Head of caudate nucleus (tissue), 42 donors: Measurements from ENCODE around the gene RNF166.

Source experiments
- DNase-seq, 42 donors: peaks; one replicate each; pipeline versions ENCODE4 v3.0.0 to v3.0.0-alpha.2; 2020 to 2021; ENCODE audit warnings: mixed read lengths in 7 of 42
- intact Hi-C: fragments of 100-400 bp; cut with DNase I; formaldehyde crosslinking; loops from one replicate; pipeline ENCODE4 v1.15.0; 2022

Gene RNF166

DNA sequence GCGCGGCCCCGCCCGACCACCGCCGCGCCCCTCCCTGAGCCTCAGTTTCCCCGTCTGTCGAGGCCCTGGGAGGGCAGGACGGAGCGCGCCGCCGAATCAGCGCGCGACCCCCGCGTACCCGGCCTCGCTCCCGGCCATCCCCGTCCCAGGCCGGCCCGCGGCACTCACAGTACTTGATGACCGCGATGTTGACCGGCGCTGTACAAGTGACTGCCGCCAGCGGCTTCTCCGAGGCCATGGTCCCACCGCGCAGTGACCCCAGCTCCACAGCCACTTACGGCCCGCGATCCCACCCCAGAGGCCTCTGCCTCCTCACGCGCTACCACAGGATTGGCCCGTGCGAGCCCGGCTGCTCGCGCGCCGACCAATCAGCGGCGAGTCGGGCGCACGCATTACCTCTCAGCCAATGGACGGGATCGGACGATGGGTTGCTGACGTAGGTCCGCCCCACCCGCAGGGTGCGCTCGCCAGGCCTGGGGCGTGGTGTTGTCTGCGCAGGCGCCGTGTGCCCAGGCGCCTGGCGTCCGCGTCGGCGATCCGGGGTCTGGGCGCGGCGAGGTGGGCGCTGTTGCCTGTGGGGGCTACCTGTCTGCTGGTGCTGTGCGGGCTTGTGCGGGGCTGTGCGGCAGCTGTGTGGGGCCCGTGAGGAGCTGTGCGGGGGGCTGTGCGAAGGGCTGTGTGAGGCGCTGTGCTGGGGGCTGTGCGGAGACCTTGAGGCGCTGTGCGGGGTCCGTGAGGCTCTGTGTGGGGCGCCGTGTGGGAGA lies 43.2 kb downstream of the RNF166 start, which contains the start of gene MVD:
TSS of gene MVD (minus strand) at position 249 of the 764 bp plus-strand sequence. CDS start at position 238, 11 bp downstream.
- DNase-seq = peak; percentile 95 to 99 (median 98)
- intact Hi-C loops = loop anchor here (10.0 kb wide), 1 partner anchor 88 kb away; the partner anchor contains the start of gene ZC3H18

DNA sequence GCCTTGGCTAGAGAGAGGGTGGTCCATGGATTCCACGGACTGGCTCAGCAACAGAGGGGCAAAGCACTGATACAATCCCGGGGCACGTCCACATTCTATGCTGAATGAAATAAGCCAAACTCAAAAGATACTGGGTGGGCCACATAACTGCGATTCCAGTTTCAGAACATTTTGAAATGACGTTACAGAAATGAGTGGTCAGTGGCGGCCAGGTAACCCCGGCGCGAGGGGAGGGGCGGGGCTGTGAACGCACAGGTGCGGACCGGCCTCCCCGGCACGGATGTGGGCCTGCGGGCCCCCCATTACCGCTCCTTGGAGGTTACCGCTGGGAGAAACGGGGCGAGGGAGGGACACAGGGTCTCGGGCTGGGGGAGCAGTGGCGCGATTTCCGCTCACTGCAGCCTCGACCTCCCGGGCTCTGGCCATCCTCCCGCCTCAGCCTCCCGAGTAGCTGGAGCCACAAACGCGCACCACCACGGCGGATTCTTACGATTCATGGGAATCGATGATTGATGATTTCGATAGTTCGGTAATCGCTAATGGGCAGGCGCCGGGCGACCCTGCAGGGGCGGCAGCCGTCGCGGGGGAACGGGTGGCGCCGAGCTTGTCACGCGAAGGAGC lies 43.9 kb downstream of the RNF166 start:
- intact Hi-C loops = loop anchor here (10.0 kb wide), 1 partner anchor 88 kb away; the partner anchor contains the start of gene ZC3H18

DNA sequence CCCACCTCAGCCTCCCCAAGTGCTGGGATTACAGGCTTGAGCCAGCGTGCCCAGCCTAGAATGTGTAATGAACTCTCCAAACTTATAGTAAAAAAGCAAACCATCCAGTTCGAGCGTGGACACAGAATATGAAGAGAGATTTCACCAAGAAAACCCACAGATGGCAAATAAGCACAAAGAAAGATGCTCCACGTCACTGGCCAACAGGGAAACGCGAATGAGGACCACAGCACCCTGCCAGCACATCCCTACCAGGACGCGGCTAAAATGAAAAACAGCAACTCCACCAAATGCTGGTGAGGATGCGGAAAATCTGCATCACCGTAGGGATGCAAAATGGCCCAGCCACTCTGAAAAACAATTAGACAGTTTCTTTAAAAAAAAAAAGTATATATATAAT lies 44.7 kb downstream of the RNF166 start:
- intact Hi-C loops = loop anchor here (10.0 kb wide), 1 partner anchor 87 kb away; the partner anchor contains the start of gene ZC3H18
- no peak for DNase-seq

More for the DNA sequence above, 43.9 kb downstream of the RNF166 start:
- DNase-seq = peak in 3 of 42 donors; percentile 29 to 31 (median 30)

DNA sequence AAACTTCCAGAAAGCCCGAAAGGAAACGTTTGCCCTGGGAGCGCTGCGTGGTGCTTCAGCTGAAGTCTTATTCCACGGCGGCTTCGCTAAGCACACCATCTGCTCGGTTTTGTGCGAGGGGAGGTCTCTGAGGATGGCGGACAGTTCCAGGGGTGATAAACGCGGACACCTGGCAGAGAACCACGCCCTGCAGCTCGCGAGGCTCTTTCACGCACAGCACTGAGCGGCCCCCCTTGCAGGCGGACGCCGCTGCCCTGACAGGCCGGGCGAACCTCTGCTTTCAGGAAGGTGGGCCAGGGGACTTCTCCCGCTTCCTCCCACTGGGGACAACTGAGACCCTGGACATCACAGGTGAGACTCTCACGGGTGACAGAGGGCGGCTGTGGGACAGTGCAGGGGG lies 47.0 kb downstream of the RNF166 start:
- DNase-seq = no peak
- intact Hi-C loops = no loop called here

DNA sequence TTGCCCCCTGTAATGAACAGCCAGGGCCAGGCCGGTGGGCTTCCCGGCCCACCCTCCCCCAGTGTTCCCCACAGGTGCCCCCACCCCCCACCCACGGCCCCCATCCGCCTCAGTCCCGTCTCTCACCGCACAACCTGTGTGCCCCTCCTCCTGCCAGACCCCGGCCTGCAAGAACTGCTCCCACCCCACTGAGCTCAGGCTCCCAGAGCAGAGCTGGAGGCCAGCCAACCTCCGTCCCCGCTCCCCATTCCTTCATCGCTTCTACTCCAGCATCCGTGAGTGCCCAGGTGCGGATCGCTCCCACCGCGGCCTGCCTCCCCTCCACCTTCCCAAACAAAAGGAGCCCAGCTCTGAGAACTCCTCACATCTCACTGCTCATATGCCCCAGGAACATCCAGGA lies 47.5 kb downstream of the RNF166 start:
- intact Hi-C loops = no loop called here
- DNase-seq = no peak

DNA sequence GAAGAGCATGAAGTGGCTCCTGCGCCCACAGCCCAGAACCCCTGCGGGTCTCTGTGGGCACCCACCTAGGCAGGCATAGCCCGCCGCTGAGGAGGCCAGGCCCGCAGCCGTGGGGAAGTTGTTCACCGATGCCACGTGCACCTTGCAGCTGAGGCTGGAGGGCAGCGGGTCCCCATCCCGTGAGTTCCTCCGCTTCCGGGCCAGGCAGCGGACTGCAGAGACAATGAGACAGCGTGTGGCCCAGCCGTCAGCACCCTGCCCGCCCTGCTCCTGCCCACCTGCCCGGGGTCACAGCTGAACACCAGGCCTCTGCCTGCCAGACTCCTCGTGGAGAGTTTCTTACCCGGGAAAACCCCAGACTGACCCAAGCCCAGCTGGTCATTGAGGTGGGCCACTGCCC lies 48.8 kb downstream of the RNF166 start:
- DNase-seq = no peak
- intact Hi-C loops = no loop called here

DNA sequence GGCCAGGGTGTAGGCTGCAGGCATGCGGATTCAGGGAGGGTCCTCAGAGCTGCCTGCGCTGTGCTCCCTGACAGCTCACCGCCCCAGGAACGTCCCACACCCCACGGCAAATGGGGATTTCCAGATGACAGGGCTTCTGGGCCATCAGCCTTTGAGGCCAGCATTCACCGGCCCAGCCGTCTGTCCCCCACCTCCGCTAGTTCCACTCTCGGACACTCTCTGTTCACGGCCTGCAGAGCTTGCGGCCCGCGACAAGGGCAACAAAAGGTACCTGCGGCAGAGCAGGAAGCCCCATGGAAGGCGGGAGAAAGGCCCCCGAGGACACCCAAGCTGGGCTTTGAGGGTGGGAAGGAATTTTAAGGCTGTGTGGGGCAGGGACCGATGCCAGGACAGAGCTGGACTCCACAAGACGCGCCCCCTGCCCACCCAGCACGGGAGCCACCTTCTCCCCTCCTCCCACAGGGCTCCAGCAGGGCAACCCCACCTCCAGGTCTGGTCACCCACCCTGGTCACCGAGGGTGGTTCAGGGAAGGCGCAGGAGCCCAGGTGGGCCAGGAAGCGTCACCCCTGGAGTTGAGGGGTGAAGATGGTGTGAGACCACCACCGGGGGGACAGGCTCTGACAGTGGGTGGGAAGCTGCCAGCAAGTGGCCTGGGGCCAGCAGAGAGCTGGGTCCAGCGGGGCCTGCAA lies 49.8 kb downstream of the RNF166 start:
- DNase-seq = no peak
- intact Hi-C loops = no loop called here

DNA sequence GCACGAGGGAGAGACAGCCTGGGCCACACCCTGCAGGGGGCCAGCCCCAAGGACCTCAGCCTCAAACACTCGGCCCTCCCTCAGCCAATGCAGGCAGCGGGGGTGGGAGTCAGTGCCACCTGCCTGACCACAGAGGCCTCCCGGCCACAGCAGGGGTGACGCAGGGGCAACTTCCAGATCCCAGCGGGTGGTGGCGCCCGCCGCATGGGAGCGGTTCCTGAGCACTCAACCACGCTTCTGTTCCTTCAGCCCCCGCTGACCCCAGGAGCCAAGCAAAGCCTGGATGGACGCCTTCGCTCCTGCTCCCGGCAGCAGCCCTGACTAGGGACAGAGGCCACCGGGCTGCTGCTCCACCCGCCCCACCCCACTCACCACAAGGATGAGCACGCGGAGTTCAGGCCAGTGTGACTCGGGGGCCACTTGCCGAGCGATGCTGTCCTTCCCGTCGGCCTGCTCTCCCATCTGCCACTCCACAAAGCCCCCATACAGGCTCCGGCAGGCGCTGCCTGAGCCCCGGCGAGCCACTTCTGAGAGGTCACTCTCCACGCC lies 50.4 kb downstream of the RNF166 start:
- intact Hi-C loops = no loop called here
- no peak for DNase-seq

DNA sequence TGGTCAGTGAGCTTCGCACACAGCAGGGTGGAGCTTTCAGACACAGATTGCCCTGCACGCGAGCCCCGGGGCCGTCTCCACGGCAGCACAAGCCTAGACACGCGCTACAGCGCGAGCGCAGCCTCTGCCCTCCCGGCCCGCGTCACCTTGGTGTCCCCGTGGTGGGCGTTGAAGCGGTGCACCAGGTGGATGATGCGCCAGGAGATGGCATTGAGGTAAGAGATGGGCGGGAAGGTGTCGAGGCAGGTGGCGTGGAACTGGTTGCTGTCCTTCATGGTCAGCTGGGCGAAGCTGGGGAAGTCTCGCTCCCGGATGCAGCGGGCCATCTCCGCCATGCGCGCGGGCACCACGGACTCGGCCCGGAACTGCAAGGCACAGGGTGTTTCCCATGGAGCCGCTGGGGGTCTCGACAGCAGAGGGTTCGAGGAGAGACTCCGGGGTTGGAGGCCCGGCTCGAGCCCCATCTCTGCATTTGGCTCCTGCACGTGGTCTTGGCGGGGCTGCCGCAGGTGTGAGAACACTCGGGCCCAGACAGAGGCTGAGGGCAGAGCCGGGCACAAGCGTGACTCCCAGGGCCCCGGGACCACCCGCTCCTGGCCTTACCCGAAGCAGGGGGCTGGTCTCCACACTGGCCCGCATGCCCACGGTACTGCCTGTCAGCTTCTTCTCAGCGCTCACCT lies 51.0 kb downstream of the RNF166 start:
- intact Hi-C loops = no loop called here
- DNase-seq = no peak

DNA sequence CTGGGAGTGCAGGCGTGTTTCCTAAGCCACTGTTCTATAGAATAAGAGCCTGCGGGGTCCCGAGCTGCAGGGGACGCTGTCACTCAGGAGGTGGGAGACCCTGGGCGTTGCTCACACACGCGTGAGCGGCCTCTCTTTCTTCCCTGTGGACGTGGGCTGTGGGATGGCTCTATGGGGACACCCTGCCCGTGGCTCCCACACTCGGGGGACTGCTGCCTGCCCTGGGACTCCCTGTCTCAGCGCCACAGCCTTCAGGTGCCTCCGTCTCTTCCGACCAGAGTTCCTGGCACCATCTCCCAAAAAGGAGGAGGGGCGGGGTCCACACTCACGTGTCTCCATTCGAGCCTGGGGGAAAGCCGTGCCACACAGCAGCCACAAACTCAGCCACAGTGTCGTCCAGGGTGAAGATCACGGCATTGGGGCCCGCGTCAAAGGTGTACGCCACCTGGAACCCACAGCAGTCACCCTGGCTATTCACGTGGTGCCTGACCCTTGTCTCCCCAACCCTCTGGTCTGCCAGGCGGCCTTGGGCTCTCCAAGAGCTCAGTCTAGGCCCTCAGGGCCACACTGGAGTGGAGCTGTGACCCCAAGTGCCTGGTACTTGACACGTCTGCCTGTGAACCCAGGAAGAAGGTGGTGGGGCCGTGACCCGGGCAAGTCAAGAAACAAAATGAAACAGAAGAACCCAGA lies 51.7 kb downstream of the RNF166 start:
- no peak for DNase-seq
- intact Hi-C loops = no loop called here

DNA sequence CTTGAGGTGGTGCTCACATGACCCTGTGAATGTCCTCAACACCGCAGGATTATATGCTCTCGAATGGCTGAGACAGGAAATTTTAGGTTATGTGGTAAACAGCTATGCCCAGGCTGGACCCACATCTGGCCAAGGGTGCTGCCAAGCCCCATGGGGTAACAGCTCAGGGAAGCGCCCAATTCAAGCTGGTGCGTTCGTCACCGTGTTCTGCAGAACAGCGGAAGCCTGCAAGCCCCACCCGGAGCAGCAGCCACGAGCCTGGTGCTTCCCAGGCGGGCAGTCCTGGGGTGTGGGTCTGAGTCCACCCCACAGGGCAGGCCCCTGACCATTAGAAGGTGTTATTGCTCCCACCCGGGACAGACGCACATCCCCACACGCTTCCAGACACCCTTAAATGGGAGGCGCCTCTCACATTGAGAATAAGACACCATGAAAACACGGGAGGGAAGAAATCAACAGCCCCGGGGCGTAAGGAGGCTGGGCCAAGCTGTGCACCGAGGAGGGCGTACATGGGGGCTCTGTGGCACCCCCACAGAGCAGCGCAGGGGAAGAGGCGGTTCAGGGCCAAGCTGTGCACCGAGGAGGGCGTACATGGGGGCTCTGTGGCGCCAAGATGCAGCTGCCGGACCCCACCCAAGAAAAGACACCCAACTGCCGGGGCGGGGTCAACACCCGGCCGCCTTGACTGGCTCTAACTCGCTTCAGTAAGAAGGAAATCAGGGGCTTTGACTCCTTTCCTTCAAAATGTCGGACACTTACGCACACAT lies 52.4 kb downstream of the RNF166 start:
- intact Hi-C loops = no loop called here
- DNase-seq = no peak

DNA sequence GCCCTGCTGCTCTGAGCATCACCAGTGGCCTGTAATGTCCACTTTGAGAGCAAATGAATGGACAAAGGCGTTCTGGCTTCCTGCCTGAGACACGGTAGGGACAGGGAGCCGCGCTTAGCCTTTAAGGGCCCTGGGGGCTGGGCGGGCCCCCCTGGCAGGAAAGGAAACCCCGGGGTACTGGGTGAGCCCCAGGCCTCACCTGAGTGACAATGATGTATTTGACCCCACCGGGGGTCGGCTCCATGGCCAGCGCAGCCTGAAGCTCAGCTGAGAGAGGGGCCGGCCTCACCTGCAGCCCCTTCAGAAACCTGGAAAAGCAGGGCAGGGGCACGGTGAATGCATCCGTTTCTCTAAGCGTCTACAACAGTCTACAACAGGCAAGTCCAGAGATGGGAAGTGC lies 53.1 kb downstream of the RNF166 start:
- intact Hi-C loops = no loop called here
- DNase-seq = no peak

DNA sequence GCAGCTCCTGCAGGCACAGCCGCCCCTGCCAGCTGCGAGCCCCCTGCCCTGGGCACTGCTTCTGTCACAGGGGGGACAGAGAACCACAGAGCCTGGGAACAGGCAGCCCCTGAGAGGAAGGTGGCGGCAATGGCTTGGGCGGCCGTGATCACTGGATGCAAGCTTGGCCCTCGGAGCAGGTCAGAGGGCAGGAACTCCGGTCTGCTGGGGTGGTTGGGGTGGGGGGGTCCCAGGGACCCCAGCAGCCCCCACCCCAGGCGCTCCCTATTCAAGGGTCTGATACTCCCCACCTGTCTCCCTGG lies 53.5 kb downstream of the RNF166 start:
- intact Hi-C loops = no loop called here
- no peak for DNase-seq

DNA sequence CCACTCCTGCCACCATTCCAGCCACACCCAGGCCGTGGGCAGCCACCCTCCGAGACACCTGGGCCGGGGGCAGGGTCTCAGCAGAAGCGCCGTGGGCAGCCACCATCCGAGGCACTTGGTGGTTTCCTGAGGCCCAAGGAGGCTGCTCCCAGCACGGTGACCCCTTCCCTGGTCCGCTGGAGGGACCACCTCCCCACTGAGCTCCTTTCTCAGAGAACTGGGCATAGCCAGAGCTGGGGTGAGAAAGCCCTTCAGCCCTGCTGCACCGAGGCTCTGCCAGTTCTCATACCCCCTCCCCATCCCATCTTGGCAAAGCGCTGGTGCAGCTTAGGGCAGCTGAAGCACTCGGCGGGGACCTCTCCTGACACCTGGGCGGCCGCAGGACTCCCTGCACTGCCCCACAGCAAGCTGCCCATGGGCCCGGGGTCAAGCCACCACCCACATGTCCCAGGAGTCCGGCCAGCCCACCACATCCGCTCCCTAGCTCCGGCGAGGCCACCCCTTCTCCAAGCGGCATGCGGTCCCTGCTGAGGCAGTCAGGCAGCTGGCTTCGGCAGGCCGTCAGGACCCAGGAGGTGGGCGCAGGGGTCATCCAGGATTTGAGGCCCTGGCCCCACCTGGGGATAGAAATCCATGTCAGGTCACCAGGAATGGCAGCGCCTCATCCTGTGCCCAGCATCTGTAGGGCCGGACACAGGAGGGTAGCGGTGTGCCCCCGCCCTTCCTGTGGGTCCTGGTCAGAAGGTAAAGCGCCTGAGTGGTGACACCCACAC lies 54.0 kb downstream of the RNF166 start:
- no peak for DNase-seq
- intact Hi-C loops = no loop called here

DNA sequence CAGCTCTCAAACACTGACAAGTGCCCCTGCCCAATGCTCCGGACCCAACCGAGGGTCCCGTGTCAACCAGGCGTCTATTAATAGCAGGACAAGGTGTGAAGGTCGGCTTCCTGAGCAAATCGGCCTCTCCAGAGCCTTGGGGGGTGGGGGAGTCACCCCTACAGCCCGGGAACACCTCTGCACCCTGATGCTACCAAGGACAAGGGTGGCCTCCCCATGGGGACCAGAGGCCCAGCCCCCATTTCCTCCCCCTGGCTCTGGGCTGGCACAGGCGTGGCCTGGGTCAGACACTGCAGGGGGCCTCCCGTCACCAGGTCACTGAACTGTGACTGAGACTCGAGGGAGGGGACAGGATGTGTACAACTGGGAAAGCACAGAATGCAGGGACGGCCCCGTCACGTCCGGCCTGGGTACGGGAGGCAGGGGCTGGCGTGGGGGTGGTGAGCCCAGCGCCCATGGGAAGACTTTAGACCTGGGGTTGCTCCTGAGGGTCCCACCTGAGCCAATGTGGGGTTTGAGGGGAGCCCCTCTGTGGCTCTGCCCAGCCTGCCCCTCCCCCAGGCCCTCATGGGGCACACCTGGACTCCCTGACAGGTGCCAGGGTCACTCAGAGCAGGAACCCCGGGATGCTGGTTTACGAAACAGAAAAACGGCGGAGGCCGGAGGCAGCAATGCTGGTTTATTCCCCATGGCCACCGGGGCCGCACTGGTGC lies 54.8 kb downstream of the RNF166 start:
- intact Hi-C loops = no loop called here

DNA sequence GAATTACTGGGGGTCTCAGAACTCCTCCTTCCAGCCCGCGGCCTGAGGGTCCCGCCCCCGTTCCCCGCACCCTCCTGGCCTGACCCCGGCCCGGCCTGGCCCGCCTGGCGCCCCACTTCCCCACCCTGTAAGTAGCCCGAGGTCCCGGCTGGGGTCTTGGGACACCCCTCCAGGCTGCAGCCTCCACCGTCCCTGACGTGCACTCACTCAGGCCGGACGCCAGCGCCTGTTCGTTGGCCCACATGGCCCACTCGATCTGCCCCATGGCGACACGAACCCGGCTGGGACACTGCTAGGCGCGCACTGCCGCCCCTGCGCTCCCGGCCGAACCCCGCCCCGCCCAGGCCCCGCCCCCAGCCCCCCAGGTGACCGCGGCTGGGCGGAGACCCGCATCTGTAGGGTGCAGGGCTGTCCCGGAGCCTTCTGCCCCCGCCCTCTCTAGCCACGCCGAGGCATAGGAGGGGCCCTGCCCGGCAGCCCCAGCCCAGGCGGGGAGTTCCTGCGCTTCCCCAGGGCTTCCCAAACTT lies 55.4 kb downstream of the RNF166 start, which contains the start of gene CYBA:
TSS of gene CYBA (minus strand) at position 305 of the 527 bp plus-strand sequence. CDS start at position 265, 40 bp downstream.
- peak in 40 of 42 donors; percentile 9 to 74 (median 50) for DNase-seq
- intact Hi-C loops = no loop called here

More for the DNA sequence above, 54.8 kb downstream of the RNF166 start:
- DNase-seq = peak in 1 of 42 donors; percentile 36
